HepG2 (cell line): ENCODE data around the gene RPS4Y1. TPM values are rescaled to one million over a fixed set of nuclear protein-coding genes. Genes with fewer than 3 reads are reported as not detected.

ENCODE experiments used
- ATAC-seq: fragments of 200-7000 bp; cut with Tn5 transposase; 3 replicates; pipeline ENCODE4 v1.9.1; 2020; ENCODE audit warnings: mild to moderate bottlenecking, moderate library complexity
- BruUV-seq: library from RNA; stranded (reverse); fragments of 400-500 nt; replicated peaks from 2 replicates; lab custom pipeline; 2021; lab: Mats Ljungman, UMichigan
- CTCF ChIA-PET: fragments of 300-600 bp; formaldehyde crosslinking; extraction: SDS; loops from one replicate; lab custom pipeline; 2021; ENCODE audit warnings: low total read pairs, inconsistent platforms, low intra/inter-chr PET ratio; lab: Yijun Ruan, JAX
- POLR2A ChIA-PET: fragments of 350-600 bp; sonication (Branson Sonifier 250); formaldehyde crosslinking; loops from one replicate; lab custom pipeline; 2020; ENCODE audit warnings: antibody characterized with exemption, inconsistent platforms; lab: Yijun Ruan, JAX
- DNase-seq: peaks from one replicate; pipeline ENCODE4 v3.0.0-alpha.2; 2015; ENCODE audit warnings: low spot score
- FAIRE-seq: peaks from 3 replicates; lab custom pipeline; 2011; peaks lifted over from hg19 to GRCh38; lab: Jason Lieb, UNC
- H2AFZ ChIP-seq: one replicate; pipeline ENCODE4 v1.6.1; 2011; ENCODE audit warnings: low read length, inconsistent platforms
- H3K27ac ChIP-seq: fragments of 300-600 bp; 3 replicates; pipeline ENCODE4 v1.8.0; 2011; ENCODE audit warnings: mixed run types, mild to moderate bottlenecking, mixed read lengths, low read length, inconsistent platforms; ENCODE audit not compliant: insufficient read depth; ENCODE audit errors: extremely low read length
- H3K27me3 ChIP-seq, 2 experiments: fragments of 200-600 bp in 1 of 2; 2 replicates in 1 of 2; 3 replicates in 1 of 2; pipeline versions ENCODE4 v1.6.0 to v1.8.0; 2011; ENCODE audit warnings: low read length in 2 of 2, mild to moderate bottlenecking in 2 of 2, moderate library complexity in 2 of 2, inconsistent platforms in 1 of 2; ENCODE audit not compliant: insufficient read depth in 2 of 2, control insufficient read depth in 1 of 2
- H3K36me3 ChIP-seq, 2 experiments: fragments of 200-600 bp in 1 of 2; replicated peaks in 1 of 2; 2 replicates in 1 of 2; 3 replicates in 1 of 2; pipeline versions ENCODE4 v1.5.1 to v1.8.0; 2011; ENCODE audit warnings: low read length in 2 of 2, inconsistent platforms in 1 of 2; ENCODE audit not compliant: insufficient read depth in 2 of 2, control insufficient read depth in 1 of 2
- H3K4me1 ChIP-seq: 2 replicates; pipeline ENCODE4 v1.5.1; 2012; ENCODE audit warnings: low read length, inconsistent platforms; ENCODE audit not compliant: insufficient read depth
- H3K4me2 ChIP-seq: 2 replicates; pipeline ENCODE4 v1.6.0; 2011; ENCODE audit warnings: low read depth, low read length, inconsistent platforms
- H3K4me3 ChIP-seq, 3 experiments: fragments of 200-600 bp in 1 of 3; sonication (generic), shearing (Covaris generic) in 1 of 3; replicated peaks in 1 of 3; 2 replicates each; pipeline ENCODE4 v1.5.1; 2011 to 2016; ENCODE audit warnings: low read length in 3 of 3, inconsistent platforms in 2 of 3, low read depth in 2 of 3, mild to moderate bottlenecking in 2 of 3, control low read depth in 1 of 3, mixed read lengths in 1 of 3; ENCODE audit not compliant: insufficient read depth in 1 of 3
- H3K79me2 ChIP-seq: one replicate; pipeline ENCODE4 v1.6.1; 2011; ENCODE audit warnings: low read length, inconsistent platforms; ENCODE audit not compliant: insufficient read depth
- H3K9ac ChIP-seq: 2 replicates; pipeline ENCODE4 v1.6.0; 2011; ENCODE audit warnings: mild to moderate bottlenecking, low read depth, low read length, inconsistent platforms; ENCODE audit not compliant: insufficient read depth
- H3K9me3 ChIP-seq: 2 replicates; pipeline ENCODE4 v1.5.1; 2012; ENCODE audit warnings: mild to moderate bottlenecking, low read length
- H4K20me1 ChIP-seq: 2 replicates; pipeline ENCODE4 v1.6.0; 2011; ENCODE audit warnings: inconsistent platforms, mild to moderate bottlenecking, low read length, moderate library complexity; ENCODE audit not compliant: insufficient read depth
- AHR ChIP-seq: IDR thresholded peaks from 2 replicates; pipeline ENCODE4 v1.6.1; 2018; ENCODE audit warnings: missing genetic modification reagents, missing compliant biosample characterization
- ATF1 ChIP-seq: IDR thresholded peaks from 2 replicates; pipeline ENCODE4 v1.6.1; 2016; ENCODE audit warnings: mild to moderate bottlenecking, control low read depth
- ATRX ChIP-seq: sonication (generic); formaldehyde crosslinking; IDR thresholded peaks from 2 replicates; pipeline ENCODE4 v1.4.0; 2020; ENCODE audit warnings: missing genetic modification reagents, borderline replicate concordance
- DBP ChIP-seq: sonication (generic); formaldehyde crosslinking; IDR thresholded peaks from 2 replicates; pipeline ENCODE4 v1.4.0; 2020; ENCODE audit warnings: missing genetic modification reagents; ENCODE audit errors: not compliant biosample characterization
- DNMT3B ChIP-seq: conservative IDR thresholded peaks from 2 replicates; pipeline ENCODE4 v1.6.1; 2016; ENCODE audit warnings: missing biosample characterization, control low read depth
- EHMT2 ChIP-seq: fragments of 200-600 bp; sonication (generic); IDR thresholded peaks from 2 replicates; pipeline ENCODE4 v1.7.0; 2017; ENCODE audit warnings: antibody characterized with exemption, low read depth, low read length, borderline replicate concordance
- ETS1 ChIP-seq: sonication (generic); formaldehyde crosslinking; IDR thresholded peaks from 2 replicates; pipeline ENCODE4 v1.4.0; 2020; ENCODE audit warnings: missing genetic modification reagents
- GPBP1L1 ChIP-seq: sonication (generic); formaldehyde crosslinking; IDR thresholded peaks from 2 replicates; pipeline ENCODE4 v1.5.0; 2020; ENCODE audit warnings: mild to moderate bottlenecking, missing genetic modification reagents
- HOXA5 ChIP-seq: sonication (generic); formaldehyde crosslinking; IDR thresholded peaks from 2 replicates; pipeline ENCODE4 v1.4.0; 2020; ENCODE audit warnings: missing genetic modification reagents
- HOXA9 ChIP-seq: sonication (generic); formaldehyde crosslinking; IDR thresholded peaks from 2 replicates; pipeline ENCODE4 v1.8.1; 2022; ENCODE audit warnings: missing genetic modification reagents, mild to moderate bottlenecking, moderate library complexity, borderline replicate concordance
- MAF1 ChIP-seq: sonication (generic); formaldehyde crosslinking; IDR thresholded peaks from 2 replicates; pipeline ENCODE4 v1.5.0; 2020; ENCODE audit warnings: missing genetic modification reagents, borderline replicate concordance
- REL ChIP-seq: sonication (generic); formaldehyde crosslinking; conservative IDR thresholded peaks from 2 replicates; pipeline ENCODE4 v1.8.0; 2022; ENCODE audit warnings: mild to moderate bottlenecking, missing genetic modification reagents, moderate library complexity
- TCF7 ChIP-seq: sonication (generic); IDR thresholded peaks from 2 replicates; pipeline ENCODE4 v1.6.1; 2016; ENCODE audit warnings: antibody characterized with exemption, low read depth
- WIZ ChIP-seq: sonication (generic); formaldehyde crosslinking; IDR thresholded peaks from 2 replicates; pipeline ENCODE4 v1.5.1; 2020; ENCODE audit warnings: mild to moderate bottlenecking, missing genetic modification reagents
- ZFP36L1 ChIP-seq: sonication (generic); formaldehyde crosslinking; IDR thresholded peaks from 2 replicates; pipeline ENCODE4 v1.8.0; 2022; ENCODE audit warnings: mild to moderate bottlenecking, missing genetic modification reagents, moderate library complexity
- ZNF121 ChIP-seq: sonication (generic); formaldehyde crosslinking; IDR thresholded peaks from 2 replicates; pipeline ENCODE4 v1.5.0; 2020; ENCODE audit warnings: mild to moderate bottlenecking, missing genetic modification reagents
- ZNF75D ChIP-seq: sonication (generic); formaldehyde crosslinking; IDR thresholded peaks from 2 replicates; pipeline ENCODE4 v1.8.1; 2023; ENCODE audit warnings: missing genetic modification reagents, mild to moderate bottlenecking, borderline replicate concordance
- WGBS: methylation state at CpG from one replicate; pipeline ENCODE4 v1.1.6; 2017; ENCODE audit warnings: low lambda C conversion rate; 5-methylcytosine and 5-hydroxymethylcytosine counted together
- in situ Hi-C: cut with HindIII; loops from 2 replicates; pipeline ENCODE4 v1.10.0; 2017; ENCODE audit warnings: low pct_unique_long_range_greater_than_20kb; ENCODE audit not compliant: extremely low pct_ligation_motif_present
- intact Hi-C: fragments of 100-400 bp; cut with micrococcal nuclease; formaldehyde crosslinking; loops from one replicate; pipeline ENCODE4 v1.10.0; 2022; ENCODE audit not compliant: unreplicated experiment
- polyA plus RNA-seq, 8 experiments: library from polyadenylated mRNA; depleted of rRNA in 3 of 8; stranded (reverse) in 7 of 8; unstranded in 1 of 8; fragments of >200 nt; fragmentation: Illumina TruSeq in 4 of 8; extraction: Trizol in 4 of 8; gene quantifications; 2 replicates each; pipeline versions ENCODE4 v1.2.1 to v1.2.3, GENCODE V29; 2011 to 2016; ENCODE audit warnings: low read depth in 4 of 8, missing spikeins in 1 of 8, mixed read lengths in 1 of 8; ENCODE audit not compliant: insufficient read depth in 1 of 8
- total RNA-seq, 5 experiments: library from RNA; depleted of rRNA; stranded (reverse); fragments of >200 nt; fragmentation: Illumina TruSeq; extraction: Trizol; gene quantifications; 2 replicates each; pipeline ENCODE4 v1.2.3, GENCODE V29; 2016; ENCODE audit warnings: low read depth in 1 of 5

RPS4Y1 gene
- total and polyA plus RNA-seq, 2 of the 13 experiments (the other 11 are each of a cell fraction or from before 2014, with no cell fraction given) = 461 to 1,080 TPM

DNA sequence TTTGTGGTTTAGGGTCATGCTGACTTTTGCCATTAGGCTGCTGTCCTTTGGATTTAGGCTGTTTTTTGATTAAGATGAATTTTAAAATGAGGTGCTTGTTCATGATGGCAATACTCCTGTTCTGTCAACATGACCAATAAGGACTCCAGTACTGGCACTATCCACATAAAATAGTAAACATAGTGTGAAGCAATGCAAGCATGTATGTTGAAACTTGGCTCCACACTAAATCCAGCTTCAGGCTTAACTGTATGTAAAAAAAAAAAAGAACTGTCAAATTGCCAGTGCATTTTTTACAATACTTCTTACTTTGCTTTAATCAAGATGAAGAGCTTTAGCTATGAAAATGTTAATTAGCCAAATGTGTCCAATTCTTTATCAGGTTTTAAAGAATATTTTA, 6.2 kb upstream of the RPS4Y1 start (continued):
- no peak for TF ChIP-seq EHMT2
- TF ChIP-seq ATRX (CRISPR knock-in tag) = no peak
- TF ChIP-seq TCF7 = no peak
- TF ChIP-seq MAF1 (CRISPR knock-in tag) = no peak
- TF ChIP-seq ZNF121 = no peak
- no peak for TF ChIP-seq ZNF75D (CRISPR knock-in tag)
- TF ChIP-seq HOXA5 (CRISPR knock-in tag) = no peak

GRCh38 chrY:2837078-2837477, 4.3 kb upstream of the RPS4Y1 start:
- FAIRE-seq = peak; percentile 30

GRCh38 chrY:2837932-2838331, 3.5 kb upstream of the RPS4Y1 start:
- WGBS = 0% methylated on average over 1 of the region's 1 CpG
- FAIRE-seq (peak; percentile 82), DNase-seq (peak; percentile 88), ATAC-seq (peak; percentile 93)
- peak overlapping the region; percentile 75 for H3K9ac ChIP-seq
- peak overlapping the region; percentile 74 for H3K4me2 ChIP-seq
- H3K27ac ChIP-seq = peak overlapping the region; percentile 95
- H2AFZ ChIP-seq = no peak overlapping the region
- H3K4me3 ChIP-seq = peak overlapping the region; percentile 39 to 50 (median 45); a peak in 4 of 6 replicates
- peaks cover 0 to 4% of the 10 kb centered on the region in 2 experiments; a peak in 1 of 5 replicates for H3K36me3 ChIP-seq
- peaks cover 15% of the 10 kb centered on the region for H3K79me2 ChIP-seq
- CTCF ChIA-PET = no interaction called here
- H4K20me1 ChIP-seq = no peaks in the 10 kb centered on the region
- intact Hi-C loops (no loop called here), in situ Hi-C loops (no loop called here)
- no peaks in the 10 kb centered on the region for H3K27me3 ChIP-seq
- BruUV-seq = no TSS peak
- POLR2A ChIA-PET = interaction anchor here (0.6 to 1.8 kb wide), 5 partner anchors 8 to 51 kb away, joined by 3 to 8 read pairs (median 5); partner anchors contain the start of gene SRY
- H3K9me3 ChIP-seq = no peaks in the 10 kb centered on the region
- H3K4me1 ChIP-seq = peaks cover 46% of the 10 kb centered on the region
- TF ChIP-seq WIZ = no peak
- TF ChIP-seq HOXA9 (CRISPR knock-in tag) = no peak
- no peak for TF ChIP-seq DBP
- no peak for TF ChIP-seq AHR
- TF ChIP-seq GPBP1L1 = no peak
- TF ChIP-seq ATF1 (CRISPR knock-in tag) = no peak
- TF ChIP-seq DNMT3B = no peak
- no peak for TF ChIP-seq ETS1

More at GRCh38 chrY:2837078-2837477, 4.3 kb upstream of the RPS4Y1 start:
- Histone ChIP-seq H2AFZ (peak overlapping the region; percentile 5), H3K27ac (peak overlapping the region; percentile 95), H3K9me3 (no peaks in the 10 kb centered on the region), H3K4me2 (peak overlapping the region; percentile 74), H3K27me3 (no peaks in the 10 kb centered on the region), H3K9ac (peak overlapping the region; percentile 75), H3K36me3 (no peaks in the 10 kb centered on the region), H4K20me1 (no peaks in the 10 kb centered on the region), H3K4me3 (peak overlapping the region; percentile 39 to 50 (median 45); a peak in 4 of 6 replicates), H3K4me1 (peaks cover 39% of the 10 kb centered on the region), H3K79me2 (peaks cover 7% of the 10 kb centered on the region)
- intact Hi-C loops = no loop called here
- WGBS = 0% methylated on average over 1 of the region's 2 CpGs
- in situ Hi-C loops = no loop called here
- DNase-seq (no peak), ATAC-seq (peak; percentile 72)
- TF ChIP-seq REL (CRISPR knock-in tag) (no peak), ZFP36L1 (CRISPR knock-in tag) (no peak)
- ChIA-PET POLR2A (no interaction called here), CTCF (no interaction called here)
- no TSS peak for BruUV-seq
